Lung (tissue), 12 donors: ENCODE measurements around the gene COBL. TPM values are rescaled to one million over a fixed set of nuclear protein-coding genes. Genes with fewer than 3 reads are reported as not detected.

Source experiments
- ATAC-seq: fragments of 200-7000 bp; cut with Tn5 transposase; one replicate; pipeline ENCODE4 v1.9.1; 2020; ENCODE audit warnings: moderate number of reproducible peaks; ENCODE audit not compliant: insufficient read depth, low FRiP score
- DNase-seq, 3 donors: peaks; one replicate each; pipeline ENCODE4 v3.0.0-alpha.2; 2013 to 2017
- H3K27ac ChIP-seq, 2 donors: one replicate each; pipeline ENCODE4 v1.5.1; 2013; ENCODE audit warnings: mild to moderate bottlenecking in 2 of 2, moderate library complexity in 2 of 2, control low read depth in 1 of 2, inconsistent platforms in 1 of 2, low read depth in 1 of 2, low read length in 1 of 2
- H3K27me3 ChIP-seq, 3 donors: one replicate each; pipeline ENCODE4 v1.5.1; 2013; ENCODE audit warnings: low read length in 2 of 3; ENCODE audit not compliant: control insufficient read depth in 3 of 3, insufficient read depth in 3 of 3
- H3K36me3 ChIP-seq, 4 donors: one replicate each; pipeline ENCODE4 v1.5.1; 2013; ENCODE audit warnings: low read length in 4 of 4, mild to moderate bottlenecking in 1 of 4, moderate library complexity in 1 of 4; ENCODE audit not compliant: control insufficient read depth in 4 of 4, insufficient read depth in 4 of 4
- H3K4me1 ChIP-seq, 5 donors: one replicate each; pipeline ENCODE4 v1.5.1; 2013; ENCODE audit warnings: low read length in 5 of 5, mild to moderate bottlenecking in 2 of 5, moderate library complexity in 1 of 5; ENCODE audit not compliant: control insufficient read depth in 5 of 5, insufficient read depth in 5 of 5
- H3K4me3 ChIP-seq: one replicate; pipeline ENCODE4 v1.5.1; 2013; ENCODE audit warnings: mild to moderate bottlenecking, control low read depth, moderate library complexity
- H3K9ac ChIP-seq, 2 donors: one replicate each; pipeline ENCODE4 v1.5.1; 2013; ENCODE audit warnings: low read length in 2 of 2, control low read depth in 1 of 2; ENCODE audit not compliant: insufficient read depth in 1 of 2
- H3K9me3 ChIP-seq, 4 donors: one replicate each; pipeline ENCODE4 v1.5.1; 2013; ENCODE audit warnings: low read length in 3 of 4, mild to moderate bottlenecking in 1 of 4, moderate library complexity in 1 of 4; ENCODE audit not compliant: control insufficient read depth in 4 of 4, insufficient read depth in 3 of 4
- CTCF ChIP-seq: IDR thresholded peaks from 2 replicates; pipeline ENCODE4 v1.5.1; 2012; ENCODE audit warnings: mild to moderate bottlenecking; ENCODE audit errors: control extremely low read depth, extremely low read depth
- WGBS, 2 donors: extraction: QIAGEN DNeasy Blood & Tissue Kit; methylation state at CpG; one replicate each; pipeline ENCODE4 v1.1.7; 2013; 5-methylcytosine and 5-hydroxymethylcytosine counted together
- polyA plus RNA-seq, 2 donors: library from polyadenylated mRNA; stranded (reverse); fragments of 200-250 nt; gene quantifications; one replicate each; pipeline ENCODE4 v1.2.1, GENCODE V29; 2013
- total RNA-seq, 2 donors: library from RNA; depleted of rRNA in 1 of 2; stranded (reverse); fragments of >200 nt in 1 of 2; gene quantifications; one replicate each; pipeline ENCODE4 v1.2.1, GENCODE V29; 2014 to 2021
- donor health status: control.
- donor health status: control.
- donor health status: Bipolar disorder and iron deficiency.
- donor health status: healthy.
- donor health status: DM: yes; HTN: yes; CAD: no.

COBL gene
- total and polyA plus RNA-seq, 4 donors = 6.3 to 38.1 (median 15.0) TPM

GRCh38 chr7:51289623-51290303 lies 26.8 kb downstream of the COBL start:
- no peaks in the 10 kb centered on the region for H3K27me3 ChIP-seq
- DNase-seq (no peak), ATAC-seq (no peak)
- no peak overlapping the region for H3K9ac ChIP-seq
- no peaks in the 10 kb centered on the region for H3K9me3 ChIP-seq
- H3K4me1 ChIP-seq = peaks cover 0 to 18% (median 9%) of the 10 kb centered on the region in 5 donors
- no peak for TF ChIP-seq CTCF
- H3K4me3 ChIP-seq = no peak overlapping the region
- H3K27ac ChIP-seq = peak overlapping the region; percentile 47 to 80
- WGBS, 2 donors = 52 to 53% methylated on average over 4 of the region's 4 CpGs
- H3K36me3 ChIP-seq = no peaks in the 10 kb centered on the region

- no peaks in the 10 kb centered on the region for H3K36me3 ChIP-seq
- WGBS, 2 donors = 43 to 54% methylated on average over 7 of the region's 7 CpGs
- H3K27ac ChIP-seq = peak overlapping the region; percentile 47 to 80
- ATAC-seq (no peak), DNase-seq (no peak)
- no peaks in the 10 kb centered on the region for H3K9me3 ChIP-seq
- no peak for TF ChIP-seq CTCF
- H3K4me3 ChIP-seq = no peak overlapping the region
- no peaks in the 10 kb centered on the region for H3K27me3 ChIP-seq
- H3K9ac ChIP-seq = no peak overlapping the region
- peaks cover 0 to 18% (median 9%) of the 10 kb centered on the region in 5 donors for H3K4me1 ChIP-seq
Observed at GRCh38 chr7:51288896-51289622, 27.6 kb downstream of the COBL start.

- TF ChIP-seq CTCF = no peak
- H3K9me3 ChIP-seq = no peaks in the 10 kb centered on the region
- peaks cover 0 to 13% (median 8%) of the 10 kb centered on the region in 5 donors for H3K4me1 ChIP-seq
- no peaks in the 10 kb centered on the region for H3K36me3 ChIP-seq
- no peak overlapping the region for H3K27ac ChIP-seq
- H3K27me3 ChIP-seq = no peaks in the 10 kb centered on the region
- ATAC-seq = no peak
- WGBS, 2 donors = 88 to 89% methylated on average over 1 of the region's 1 CpG
- no peak for DNase-seq
- H3K9ac ChIP-seq = no peak overlapping the region
- no peak overlapping the region for H3K4me3 ChIP-seq
Observed at GRCh38 chr7:51286401-51286800, 30.2 kb downstream of the COBL start.
